ENCODE measurements around the gene GPR137.

GRCh38 chr11:64258946-64259532 is 26.6 kb upstream of the GPR137 start:
- TF ChIP-seq CTCF (IDR thresholded peaks at IDR 0.05) (no peak), POLR2A (IDR thresholded peaks at IDR 0.05) (no peak)

Data from stomach (tissue), 4 donors.